Thyroid gland (tissue), 4 donors: ENCODE measurements around the gene ELP6.

ENCODE experiments used
- CTCF ChIP-seq, 6 experiments: fragments of 200-600 bp in 3 of 6; fragments of 450-650 bp in 3 of 6; sonication (generic) in 3 of 6; IDR thresholded peaks; one replicate each; pipeline ENCODE4 v1.5.1; 2016 to 2019; ENCODE audit warnings: antibody characterized with exemption in 6 of 6, mild to moderate bottlenecking in 2 of 6, inconsistent platforms in 1 of 6, moderate library complexity in 1 of 6
- POLR2A ChIP-seq, 2 donors: fragments of 450-650 bp; IDR thresholded peaks; one replicate each; pipeline ENCODE4 v1.6.1; 2017; ENCODE audit warnings: antibody characterized with exemption in 2 of 2, mild to moderate bottlenecking in 2 of 2, moderate library complexity in 1 of 2

GRCh38 chr3:47478022-47478421, 35.5 kb downstream of the ELP6 start:
- TF ChIP-seq POLR2A (IDR thresholded peaks at IDR 0.05) (no peak), CTCF (IDR thresholded peaks at IDR 0.05) (no peak)
